M059J (cell line): ENCODE results near the gene ANKRD37. TPM values are rescaled to one million over a fixed set of nuclear protein-coding genes. Genes with fewer than 3 reads are reported as not detected.
"Not testable (repeated sequence)": the region's sequence is repeated elsewhere in the genome, so short reads cannot be mapped to it uniquely, and the experiment has no call there.

Experiments
- DNase-seq: peaks from one replicate; pipeline ENCODE4 v3.0.0-alpha.2; 2012; ENCODE audit warnings: low read depth
- total RNA-seq: library from RNA; depleted of rRNA; stranded (reverse); fragments of >200 nt; shearing (Covaris generic); gene quantifications from 2 replicates; pipeline ENCODE4 v1.2.3, GENCODE V29; 2014; rRNA removed

Gene ANKRD37
- total RNA-seq: 6.3 and 8.5 TPM in 2 replicates

DNA sequence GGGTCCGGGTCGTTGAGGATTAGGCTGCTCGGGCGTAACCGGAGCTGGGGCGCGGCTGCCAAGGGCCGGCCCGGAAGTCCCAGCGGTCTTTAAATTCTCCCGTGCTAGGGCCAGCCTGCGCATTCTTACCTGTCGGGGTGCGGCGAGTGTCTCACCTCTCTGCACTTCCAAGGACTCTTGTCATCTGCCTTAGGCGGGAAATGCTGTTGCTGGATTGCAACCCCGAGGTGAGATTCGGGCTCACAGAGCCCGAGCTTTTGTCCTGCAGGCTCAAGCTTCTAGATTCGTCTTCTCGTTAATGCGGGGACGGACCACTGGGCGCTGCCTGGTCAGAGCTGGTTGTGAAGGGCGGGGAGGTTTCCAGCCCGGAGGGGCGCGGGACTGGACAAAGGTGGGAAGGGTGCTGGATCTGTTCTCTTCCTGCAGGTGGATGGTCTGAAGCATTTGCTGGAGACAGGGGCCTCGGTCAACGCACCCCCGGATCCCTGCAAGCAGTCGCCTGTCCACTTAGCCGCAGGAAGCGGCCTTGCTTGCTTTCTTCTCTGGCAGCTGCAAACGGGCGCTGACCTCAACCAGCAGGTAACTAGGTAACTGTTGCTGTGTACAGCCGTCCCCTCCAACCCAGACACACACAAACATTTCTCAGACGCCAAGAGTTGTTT lies at the start of gene ANKRD37:
ANKRD37 (plus strand) TSS at position 118 of the 662 bp plus-strand sequence; CDS start at position 201, 83 bp downstream.
- peak; percentile 29 for DNase-seq

DNA sequence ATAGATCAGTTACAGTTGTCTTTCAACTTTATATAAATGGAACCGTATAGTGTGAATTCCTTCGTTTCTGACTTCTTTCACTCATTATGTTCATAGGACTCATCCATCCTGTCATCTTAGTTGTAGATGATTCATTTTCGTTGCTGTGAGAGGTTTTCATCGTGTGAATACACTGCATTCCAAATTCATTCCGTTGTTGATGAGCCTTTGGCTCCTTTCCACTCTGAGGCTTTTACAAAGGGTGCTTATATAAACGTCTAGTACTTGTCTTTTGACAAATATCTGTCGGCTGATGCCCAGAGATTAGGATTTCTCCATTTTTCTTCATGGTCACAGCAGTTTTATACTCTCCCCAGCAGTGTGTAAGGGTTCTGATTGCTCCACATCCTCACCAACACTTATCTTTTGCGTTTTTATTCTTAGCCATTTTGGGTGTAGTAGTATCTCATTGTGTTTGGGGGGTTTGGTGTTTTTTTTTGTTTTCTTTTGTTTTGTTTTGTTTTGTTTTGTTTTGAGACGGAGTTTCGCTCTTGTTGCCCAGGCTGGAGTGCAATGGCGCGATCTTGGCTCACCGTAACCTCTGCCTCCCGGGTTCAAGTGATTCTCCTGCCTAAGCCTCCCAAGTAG lies 49.6 kb upstream of the ANKRD37 start:
- DNase-seq: peak; percentile 75

DNA sequence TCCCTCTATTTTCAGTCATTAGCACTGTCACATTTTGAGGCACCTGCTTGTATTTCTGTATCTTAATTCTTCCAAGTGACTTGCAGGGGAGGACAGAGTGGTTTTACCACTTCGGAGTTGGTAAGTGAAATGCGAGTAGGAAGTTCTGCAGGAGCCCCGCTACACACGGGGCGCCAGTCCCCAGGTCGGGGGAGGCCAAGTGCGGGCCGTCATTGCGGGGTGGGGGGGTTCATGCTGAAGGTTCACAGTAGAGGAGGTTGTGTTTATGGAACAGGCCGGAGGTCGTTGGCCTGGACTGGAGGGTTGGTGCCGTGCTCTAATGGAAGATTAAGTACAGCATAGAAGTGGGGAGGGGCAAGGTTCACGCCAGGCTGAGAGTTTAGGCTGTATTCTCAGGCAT lies 45.0 kb upstream of the ANKRD37 start:
- DNase-seq: no peak

DNA sequence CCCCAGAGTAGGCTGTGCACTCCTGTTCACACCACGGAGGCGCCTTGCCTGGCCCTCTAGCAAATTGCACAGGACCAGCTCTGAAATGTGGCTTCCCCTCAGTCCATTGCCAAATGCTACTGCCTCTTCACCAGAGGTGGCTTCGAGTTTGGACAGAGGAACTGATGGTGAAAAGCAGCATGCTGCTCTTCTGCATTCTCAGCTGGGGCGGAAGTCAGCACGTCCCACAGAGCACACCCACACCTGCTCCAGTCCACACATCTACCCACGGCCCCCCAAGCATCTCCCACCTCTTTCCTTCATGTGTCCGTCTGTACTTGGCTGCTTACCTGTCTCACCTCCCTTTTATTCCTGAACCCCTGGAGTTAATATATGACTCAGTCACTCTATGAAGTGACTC lies 44.4 kb upstream of the ANKRD37 start:
- DNase-seq: no peak

- no peak for DNase-seq
Observed at GRCh38 chr4:185352741-185353140, 43.9 kb upstream of the ANKRD37 start.

DNA sequence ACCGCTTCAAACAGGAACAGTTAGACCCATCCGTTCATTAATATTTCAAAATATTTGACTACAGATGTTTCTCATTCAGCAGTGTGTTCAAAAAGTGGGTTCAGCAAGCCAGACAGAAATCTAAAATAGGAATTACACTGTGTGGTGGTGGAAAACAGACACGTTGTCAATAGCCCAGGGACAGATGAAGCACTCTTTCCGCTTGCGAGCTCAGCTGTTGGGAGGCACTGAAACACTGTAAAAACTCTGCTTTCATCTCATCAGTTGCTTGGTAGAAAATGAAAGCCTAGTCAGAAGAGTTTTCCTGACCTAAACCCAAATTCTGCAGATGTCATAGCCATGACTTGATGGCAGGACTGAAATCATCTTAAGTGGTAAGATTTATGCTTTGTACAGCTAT lies 39.4 kb upstream of the ANKRD37 start:
- peak; percentile 33 for DNase-seq

DNA sequence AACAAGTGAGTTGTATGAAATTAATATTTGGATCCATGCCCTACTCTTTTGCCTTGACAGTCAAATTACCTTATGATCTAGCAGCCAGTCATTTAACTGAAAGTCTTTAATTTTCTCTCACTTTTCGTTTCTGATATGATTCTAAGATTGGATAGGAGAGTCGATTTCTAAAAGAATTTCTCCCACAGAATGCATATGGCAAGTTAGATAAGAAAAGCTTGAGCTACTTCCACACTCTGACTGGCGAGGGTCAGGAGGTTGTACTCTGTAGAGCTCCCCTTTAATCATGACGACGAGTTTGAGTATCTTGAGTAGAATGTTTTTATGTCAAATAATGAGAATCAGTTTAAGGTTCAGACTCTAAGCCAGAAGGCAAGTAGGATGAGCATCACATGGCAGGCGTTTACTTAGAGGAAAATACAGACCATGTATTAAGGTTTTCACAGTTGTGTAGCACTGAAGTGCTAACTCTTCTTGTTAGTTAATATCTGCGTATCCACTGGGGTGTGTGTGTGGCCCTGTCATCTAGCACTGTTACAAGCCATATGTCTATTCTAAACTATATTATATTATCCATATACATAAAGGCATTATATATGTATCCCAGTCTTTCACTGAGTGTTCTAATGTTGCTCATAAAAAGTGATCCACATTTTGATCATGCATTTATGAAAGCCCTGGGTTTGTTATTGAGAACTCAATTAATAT lies 38.8 kb upstream of the ANKRD37 start:
- DNase-seq: no peak

DNA sequence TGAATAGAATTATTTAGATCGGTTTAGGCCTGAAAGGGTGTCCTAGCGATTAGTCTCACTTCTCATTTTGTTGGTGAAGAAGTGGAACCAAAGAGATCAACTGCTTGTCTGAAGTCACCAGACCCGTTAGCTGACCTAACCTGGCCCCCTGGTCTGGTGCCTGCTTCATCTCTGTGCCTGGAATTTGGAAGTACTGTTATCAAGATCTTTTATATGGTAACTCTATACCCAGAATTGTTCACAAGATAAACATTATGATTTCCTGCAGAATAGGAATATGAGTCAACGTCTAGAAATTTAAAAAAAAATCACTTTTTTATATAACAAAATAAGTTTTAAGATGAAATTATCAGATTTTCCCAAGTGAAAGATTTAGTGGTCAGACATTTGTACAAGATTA lies 38.1 kb upstream of the ANKRD37 start:
- peak; percentile 83 for DNase-seq

DNA sequence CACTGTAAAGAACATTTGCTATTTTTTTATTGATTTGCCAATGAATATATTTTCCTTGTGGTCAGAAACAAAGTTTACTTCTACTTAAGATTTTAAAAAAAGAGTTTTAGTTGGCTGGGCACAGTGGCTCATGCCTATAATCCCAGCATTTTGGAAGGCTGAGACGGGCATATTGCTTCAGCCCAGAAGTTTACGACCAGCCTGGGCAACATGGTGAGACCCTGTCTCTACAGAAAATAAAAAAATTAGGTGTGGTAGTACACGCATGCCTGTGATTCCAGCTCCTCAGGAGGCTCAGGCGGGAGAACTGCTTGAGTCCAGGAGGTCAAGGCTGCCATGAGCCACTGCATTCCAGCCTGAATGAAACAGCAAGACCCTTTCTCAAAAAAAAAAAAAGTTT lies 37.7 kb upstream of the ANKRD37 start:
- DNase-seq: peak; percentile 65

DNA sequence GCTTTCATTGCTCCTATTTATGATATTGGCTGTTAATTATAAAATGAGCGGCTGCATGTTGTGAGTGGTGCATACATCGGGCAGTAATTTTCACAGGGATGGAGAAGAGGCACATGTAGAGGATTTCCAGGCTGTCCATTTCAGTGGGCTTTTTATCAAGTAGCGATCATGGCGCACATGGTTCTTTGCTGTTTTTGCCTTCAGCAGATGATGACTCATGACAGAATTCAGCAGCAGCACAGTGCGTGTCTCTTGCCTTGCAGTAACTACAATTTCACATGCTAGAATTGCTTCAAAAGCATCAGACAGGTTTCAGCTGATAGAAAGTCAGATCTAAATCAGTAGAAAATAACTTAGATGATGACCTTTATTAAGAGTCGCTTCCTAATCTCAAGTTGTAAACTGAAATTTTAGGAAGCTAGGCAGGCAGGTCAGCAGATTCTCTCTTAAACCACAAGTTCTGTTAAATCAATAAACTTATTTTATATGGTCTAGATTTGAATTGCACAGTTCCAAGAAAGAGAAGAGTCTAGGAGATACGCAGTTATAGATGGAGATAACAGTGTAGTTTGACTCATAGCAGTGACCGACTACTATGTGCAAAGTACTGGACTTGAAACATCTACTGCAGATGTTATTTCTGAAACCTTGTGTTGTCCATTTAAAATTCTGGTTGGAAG lies 36.7 kb upstream of the ANKRD37 start:
- DNase-seq: peak; percentile 78

- DNase-seq: no peak
Observed at GRCh38 chr4:185361872-185362271, 34.8 kb upstream of the ANKRD37 start.

- not testable (repeated sequence) for DNase-seq
Observed at GRCh38 chr4:185362570-185362969, 34.1 kb upstream of the ANKRD37 start.

GRCh38 chr4:185363251-185363650 lies 33.4 kb upstream of the ANKRD37 start:
- DNase-seq: no peak

- DNase-seq: no peak
Observed at GRCh38 chr4:185364886-185365285, 31.8 kb upstream of the ANKRD37 start.

DNA sequence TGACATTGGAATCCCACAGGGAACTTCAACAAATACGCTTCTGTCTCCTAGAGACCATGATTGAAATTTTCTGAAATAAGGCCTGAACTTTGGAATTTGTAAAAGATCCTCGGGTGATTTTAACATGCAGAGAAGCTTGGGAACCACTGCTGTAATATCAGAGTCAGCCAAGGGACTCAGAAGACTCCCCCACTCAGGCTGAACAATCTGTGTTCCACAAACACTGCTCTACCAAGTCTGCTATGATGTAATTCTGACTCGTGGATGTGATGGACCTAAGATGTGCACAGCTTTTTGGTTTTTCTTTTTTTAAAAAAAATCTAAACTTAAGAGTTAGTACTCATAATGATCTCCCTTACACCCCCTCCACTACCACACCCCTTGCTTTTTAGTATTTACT lies 26.9 kb upstream of the ANKRD37 start:
- DNase-seq: no peak

GRCh38 chr4:185370268-185370949 lies 26.2 kb upstream of the ANKRD37 start:
- DNase-seq: no peak

DNA sequence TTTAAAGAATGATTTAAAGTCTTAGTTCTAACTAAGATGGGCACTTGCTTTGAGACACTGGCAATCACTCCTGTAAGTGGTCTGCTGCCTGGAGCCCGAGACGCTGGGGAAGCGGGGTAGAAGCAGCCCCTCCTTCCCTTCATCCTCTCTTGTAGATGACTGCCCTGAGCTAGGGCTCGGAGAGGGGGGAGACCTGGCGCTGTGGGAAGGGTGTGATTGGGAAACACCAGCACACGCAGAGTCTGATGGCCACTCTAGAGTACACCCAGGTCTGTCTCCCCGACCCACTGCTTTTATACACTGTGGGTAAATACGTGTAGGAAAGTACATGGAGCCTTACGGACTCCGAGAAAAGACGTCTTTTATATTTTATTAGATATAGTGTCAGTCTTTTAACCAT lies 24.9 kb upstream of the ANKRD37 start:
- DNase-seq: no peak

- no peak for DNase-seq
Observed at GRCh38 chr4:185374027-185374426, 22.6 kb upstream of the ANKRD37 start.

DNA sequence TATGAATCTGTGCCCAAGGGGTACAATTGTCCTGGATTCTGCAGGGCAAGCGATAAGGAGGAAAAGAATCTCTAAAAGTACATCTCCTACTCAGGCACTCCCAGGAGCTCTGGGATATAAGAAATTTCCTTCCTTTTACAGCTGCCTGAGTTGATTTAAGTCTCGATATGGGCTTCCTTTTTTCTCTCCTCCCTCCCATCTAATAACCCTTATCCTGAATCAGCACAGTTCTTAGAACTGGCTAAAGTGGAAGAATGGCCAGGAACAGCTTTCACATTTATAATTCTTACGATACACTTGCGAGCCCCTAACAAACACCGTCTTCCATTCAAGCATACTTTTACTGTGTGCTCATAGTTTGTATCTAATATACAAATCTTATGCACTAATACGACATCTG lies 22.1 kb upstream of the ANKRD37 start:
- no peak for DNase-seq

GRCh38 chr4:185378264-185378663 lies 18.4 kb upstream of the ANKRD37 start:
- no peak for DNase-seq

DNA sequence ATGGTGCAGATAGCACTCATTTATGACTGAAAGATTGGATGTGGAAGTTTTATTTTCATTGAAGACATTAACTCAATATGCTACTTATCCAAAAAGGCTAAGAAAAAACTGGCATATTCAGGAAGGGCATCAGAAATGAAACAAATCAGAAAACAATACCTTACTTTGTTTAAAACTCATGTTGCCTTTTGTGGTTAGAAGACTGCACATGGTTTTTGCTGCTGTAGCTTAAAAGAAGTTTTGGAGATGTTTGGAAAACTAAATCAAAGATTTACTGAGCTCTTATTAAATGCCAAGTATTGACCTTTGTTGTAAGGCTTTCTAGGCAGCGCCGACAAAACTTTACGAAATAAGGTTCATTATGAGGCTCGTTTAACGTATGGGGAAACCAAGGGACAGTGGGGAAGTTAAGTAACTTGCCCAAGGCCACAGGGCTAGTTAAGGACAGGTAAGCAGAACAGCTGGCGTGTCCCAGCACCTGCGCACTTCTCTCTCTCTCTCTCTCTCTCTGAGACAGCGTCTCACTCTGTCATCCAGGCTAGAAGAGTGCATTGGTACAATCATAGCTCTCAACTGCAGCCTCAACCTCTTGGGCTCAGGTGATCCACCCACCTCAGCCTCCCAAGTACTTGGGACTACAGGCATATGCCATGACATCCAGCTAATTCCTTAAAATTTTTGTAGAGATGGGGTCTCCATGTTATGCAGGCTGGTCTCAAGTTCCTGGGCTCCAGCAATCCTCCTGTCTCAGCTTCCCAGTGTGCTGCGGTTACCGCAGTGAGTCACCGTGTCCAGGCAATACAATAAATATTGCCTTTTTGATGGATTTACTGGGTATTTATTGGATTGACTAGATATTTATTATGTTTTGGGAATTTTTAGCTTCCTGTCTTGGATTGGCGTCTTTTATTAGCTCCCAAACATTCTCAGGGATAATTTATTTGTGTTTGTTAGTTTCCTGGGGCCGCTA lies 17.0 kb upstream of the ANKRD37 start:
- DNase-seq: peak; percentile 15
